ENCODE data around the gene SENP1.

The SENP1 gene

GRCh38 chr12:48009471-48009870, 96.4 kb downstream of the SENP1 start:
- Histone ChIP-seq H4K20me1 (ENCODE audit: low read depth, low read length) (no peaks in the 10 kb centered on the region), H3K4me3 (ENCODE audit: insufficient read depth, low read length, poor library complexity, severe bottlenecking) (no peak overlapping the region), H3K27me3 (ENCODE audit: low read length) (no peaks in the 10 kb centered on the region)

GRCh38 chr12:48008950-48009349, 96.9 kb downstream of the SENP1 start:
- no peaks in the 10 kb centered on the region for H3K79me2 ChIP-seq (ENCODE audit: insufficient read depth, low read length)
- no peaks in the 10 kb centered on the region for H4K20me1 ChIP-seq (ENCODE audit: low read depth, low read length)
- no peaks in the 10 kb centered on the region for H3K9me3 ChIP-seq (ENCODE audit: insufficient read depth, low read length)
- no peak overlapping the region for H3K9ac ChIP-seq (ENCODE audit: low read length)
- no peak overlapping the region for H3K4me2 ChIP-seq (ENCODE audit: low read depth, low read length, poor library complexity, severe bottlenecking)
- H3K27ac ChIP-seq (ENCODE audit: low read depth, low read length): no peak overlapping the region
- H3K4me3 ChIP-seq (ENCODE audit: insufficient read depth, low read length, poor library complexity, severe bottlenecking): no peak overlapping the region
- H3F3A ChIP-seq (ENCODE audit: insufficient read depth): no peaks in the 10 kb centered on the region
- H3K9me2 ChIP-seq (replicated peaks; ENCODE audit: insufficient read depth, low read length): no peaks in the 10 kb centered on the region
- no peak overlapping the region for H2AFZ ChIP-seq (ENCODE audit: low read depth, low read length, severe bottlenecking)
- no peak for TF ChIP-seq CTCF (IDR thresholded peaks at IDR 0.05; ENCODE audit: insufficient read depth, low read length, poor library complexity, severe bottlenecking)
- no peak for TF ChIP-seq EZH2phosphoT487 (conservative IDR thresholded peaks at IDR 0.05; ENCODE audit: low read length)
- no peaks in the 10 kb centered on the region for H3K27me3 ChIP-seq (ENCODE audit: low read length)
- no peaks in the 10 kb centered on the region for H3K36me3 ChIP-seq (ENCODE audit: low read length)

More at GRCh38 chr12:48009471-48009870, 96.4 kb downstream of the SENP1 start:
- Histone ChIP-seq H3K9ac (ENCODE audit: low read length) (no peak overlapping the region), H3K4me2 (ENCODE audit: low read depth, low read length, poor library complexity, severe bottlenecking) (no peak overlapping the region), H3K9me2 (replicated peaks; ENCODE audit: insufficient read depth, low read length) (no peaks in the 10 kb centered on the region), H2AFZ (ENCODE audit: low read depth, low read length, severe bottlenecking) (no peak overlapping the region), H3K79me2 (ENCODE audit: insufficient read depth, low read length) (no peaks in the 10 kb centered on the region), H3F3A (ENCODE audit: insufficient read depth) (no peaks in the 10 kb centered on the region), H3K9me3 (ENCODE audit: insufficient read depth, low read length) (no peaks in the 10 kb centered on the region), H3K36me3 (ENCODE audit: low read length) (no peaks in the 10 kb centered on the region), H3K27ac (ENCODE audit: low read depth, low read length) (no peak overlapping the region)
- TF ChIP-seq EZH2phosphoT487 (conservative IDR thresholded peaks at IDR 0.05; ENCODE audit: low read length) (no peak), CTCF (IDR thresholded peaks at IDR 0.05; ENCODE audit: insufficient read depth, low read length, poor library complexity, severe bottlenecking) (no peak)

- Histone ChIP-seq H3K9ac (ENCODE audit: low read length) (no peak overlapping the region), H3K9me2 (replicated peaks; ENCODE audit: insufficient read depth, low read length) (no peaks in the 10 kb centered on the region), H3F3A (ENCODE audit: insufficient read depth) (no peaks in the 10 kb centered on the region), H3K27ac (ENCODE audit: low read depth, low read length) (no peak overlapping the region), H3K9me3 (ENCODE audit: insufficient read depth, low read length) (no peaks in the 10 kb centered on the region), H3K79me2 (ENCODE audit: insufficient read depth, low read length) (no peaks in the 10 kb centered on the region), H3K27me3 (ENCODE audit: low read length) (no peaks in the 10 kb centered on the region), H3K36me3 (ENCODE audit: low read length) (no peaks in the 10 kb centered on the region), H3K4me2 (ENCODE audit: low read depth, low read length, poor library complexity, severe bottlenecking) (no peak overlapping the region), H2AFZ (ENCODE audit: low read depth, low read length, severe bottlenecking) (no peak overlapping the region), H3K4me3 (ENCODE audit: insufficient read depth, low read length, poor library complexity, severe bottlenecking) (no peak overlapping the region), H4K20me1 (ENCODE audit: low read depth, low read length) (no peaks in the 10 kb centered on the region)
- TF ChIP-seq CTCF (IDR thresholded peaks at IDR 0.05; ENCODE audit: insufficient read depth, low read length, poor library complexity, severe bottlenecking) (no peak), EZH2phosphoT487 (conservative IDR thresholded peaks at IDR 0.05; ENCODE audit: low read length) (no peak)
Observed at GRCh38 chr12:48008349-48008748, 97.5 kb downstream of the SENP1 start.

All from SU-DHL-6 (cell line).